BLaER1 treated with 17β-estradiol and CSF1 and Interleukin-3, amounts not matched to agents 10 nM and 100 nM (cell line): ENCODE data around the gene YBX3.

Source experiments
- H3K27ac ChIP-seq, 11 experiments: shearing (Covaris generic); formaldehyde crosslinking; 2 replicates each; pipeline ENCODE4 v1.8.1; 2022
- H3K27me3 ChIP-seq, 11 experiments: shearing (Covaris generic); formaldehyde crosslinking; 2 replicates each; pipeline ENCODE4 v1.8.1; 2022
- H3K36me3 ChIP-seq, 11 experiments: shearing (Covaris generic); formaldehyde crosslinking; 2 replicates each; pipeline ENCODE4 v1.8.1; 2022
- H3K4me1 ChIP-seq, 10 experiments: shearing (Covaris generic); formaldehyde crosslinking; 2 replicates each; pipeline ENCODE4 v1.8.1; 2022
- H3K4me2 ChIP-seq, 11 experiments: shearing (Covaris generic); formaldehyde crosslinking; 2 replicates each; pipeline ENCODE4 v1.8.1; 2022
- H3K4me3 ChIP-seq, 10 experiments: shearing (Covaris generic); formaldehyde crosslinking; 2 replicates each; pipeline ENCODE4 v1.8.1; 2022
- H3K9ac ChIP-seq, 11 experiments: shearing (Covaris generic); formaldehyde crosslinking; 2 replicates each; pipeline ENCODE4 v1.8.1; 2022
- H3K9me3 ChIP-seq, 11 experiments: shearing (Covaris generic); formaldehyde crosslinking; replicated peaks in 1 of 11; 2 replicates each; pipeline ENCODE4 v1.8.1; 2022
- H4K20me1 ChIP-seq, 11 experiments: shearing (Covaris generic); formaldehyde crosslinking; 2 replicates each; pipeline ENCODE4 v1.8.1; 2022
- Cebpa-rat ChIP-seq, 11 experiments: shearing (Covaris generic); IDR thresholded peaks; 2 replicates each; pipeline ENCODE4 v1.8.1; 2022

YBX3 gene

DNA sequence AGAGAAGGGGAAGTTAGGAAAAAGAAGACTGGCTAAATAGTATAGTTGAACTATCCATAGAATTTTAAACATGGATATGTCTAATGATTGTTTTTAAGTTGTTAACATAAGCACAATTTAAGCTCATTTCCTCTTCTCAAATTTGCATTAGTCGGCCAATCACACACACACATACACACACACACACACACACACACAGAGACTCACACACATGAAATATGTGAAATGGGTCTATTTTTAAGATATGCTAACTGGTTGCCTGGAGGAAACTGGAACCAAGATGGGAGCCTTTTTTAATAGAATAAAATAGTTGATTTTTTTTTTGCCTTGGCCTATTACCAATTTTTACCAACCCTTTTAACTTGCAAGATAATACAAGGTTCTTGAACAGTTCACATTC, 25.3 kb downstream of the YBX3 start:
- Histone ChIP-seq H3K27me3 (no peaks in the 10 kb centered on the region), H3K4me2 (no peak overlapping the region), H3K36me3 (peaks cover 77 to 92% (median 83%) of the 10 kb centered on the region in 11 experiments), H3K27ac (no peak overlapping the region), H3K4me1 (peaks cover 0 to 8% (median 0%) of the 10 kb centered on the region in 10 experiments; a peak in 1 of 20 replicates), H3K4me3 (no peak overlapping the region), H3K9ac (no peak overlapping the region), H3K9me3 (no peaks in the 10 kb centered on the region), H4K20me1 (peaks cover 0 to 68% (median 3%) of the 10 kb centered on the region in 11 experiments; a peak in 9 of 22 replicates)
- no peak for TF ChIP-seq Cebpa-rat (IDR thresholded peaks at IDR 0.05)

DNA sequence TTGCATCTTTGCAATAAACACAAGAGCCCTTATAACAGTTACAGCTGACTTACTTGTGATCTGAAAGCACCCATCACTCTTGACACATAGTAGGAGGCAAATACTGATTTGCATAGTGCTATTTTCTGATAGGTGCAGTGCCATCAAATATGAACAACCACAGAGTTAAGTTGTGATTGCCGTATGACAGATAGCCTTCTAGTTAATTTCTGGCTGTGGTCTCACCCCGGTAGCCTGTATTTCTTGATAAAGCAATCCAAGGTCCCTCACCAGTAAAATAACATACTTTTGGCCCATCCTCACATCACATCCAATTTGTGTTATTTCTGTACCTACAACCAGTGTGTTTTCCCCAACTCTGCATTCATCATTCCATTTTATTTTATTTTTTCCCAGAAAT, 26.0 kb downstream of the YBX3 start:
- Histone ChIP-seq H3K36me3 (peaks cover 70 to 85% (median 76%) of the 10 kb centered on the region in 11 experiments), H4K20me1 (peaks cover 0 to 61% (median 3%) of the 10 kb centered on the region in 11 experiments; a peak in 9 of 22 replicates), H3K4me2 (no peak overlapping the region), H3K27ac (no peak overlapping the region), H3K27me3 (no peaks in the 10 kb centered on the region), H3K4me1 (peaks cover 0 to 8% (median 0%) of the 10 kb centered on the region in 10 experiments; a peak in 1 of 20 replicates), H3K9ac (no peak overlapping the region), H3K4me3 (no peak overlapping the region), H3K9me3 (no peaks in the 10 kb centered on the region)
- no peak for TF ChIP-seq Cebpa-rat (IDR thresholded peaks at IDR 0.05)

DNA sequence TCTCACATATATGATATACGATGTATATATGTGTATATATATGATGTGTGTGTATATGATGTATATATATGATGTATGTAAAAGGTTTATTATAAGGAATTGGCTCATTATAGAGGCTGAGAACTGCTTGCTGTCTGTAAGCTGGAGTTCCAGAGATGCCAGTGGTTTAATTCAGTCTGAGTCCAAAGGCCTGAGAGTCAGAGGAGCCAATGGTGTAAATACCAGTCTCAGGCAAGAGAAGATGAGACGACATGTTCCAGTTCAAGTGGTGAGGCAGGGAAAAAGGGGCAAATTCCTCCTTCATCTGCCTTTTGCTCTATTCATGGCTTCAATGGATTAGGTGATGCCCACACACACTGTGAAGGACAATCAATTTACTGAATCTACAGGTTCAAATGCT, 32.2 kb downstream of the YBX3 start:
- Histone ChIP-seq H3K9me3 (peaks cover 10 to 30% (median 23%) of the 10 kb centered on the region in 11 experiments), H3K4me1 (no peaks in the 10 kb centered on the region), H3K4me3 (no peak overlapping the region), H4K20me1 (peaks cover 0 to 6% (median 0%) of the 10 kb centered on the region in 11 experiments; a peak in 1 of 22 replicates), H3K36me3 (peaks cover 12 to 22% (median 14%) of the 10 kb centered on the region in 11 experiments; a peak in 19 of 22 replicates), H3K9ac (no peak overlapping the region), H3K27me3 (no peaks in the 10 kb centered on the region), H3K27ac (no peak overlapping the region), H3K4me2 (no peak overlapping the region)
- TF ChIP-seq Cebpa-rat (IDR thresholded peaks at IDR 0.05), result no peak

DNA sequence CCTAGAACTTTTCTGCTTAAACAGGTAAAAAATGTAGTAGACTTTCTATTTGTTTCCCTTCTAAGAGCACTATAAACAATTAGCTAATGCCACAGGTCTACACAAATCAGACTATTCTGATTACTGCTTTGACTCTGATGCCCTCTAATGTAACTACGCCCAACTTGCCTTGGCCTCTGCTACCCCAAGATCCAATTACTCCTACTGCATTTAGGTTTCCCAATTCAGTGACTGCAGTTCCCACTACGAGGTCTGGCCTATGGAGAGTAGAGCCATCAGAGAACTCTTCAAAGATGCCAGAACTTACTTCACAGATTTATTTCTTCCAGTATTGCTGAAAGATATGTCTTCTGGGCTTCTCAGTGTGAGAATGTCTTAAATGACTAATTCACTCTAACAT, 34.0 kb downstream of the YBX3 start:
- Histone ChIP-seq H3K4me2 (no peak overlapping the region), H3K4me1 (no peaks in the 10 kb centered on the region), H3K36me3 (peaks cover 0 to 5% (median 0%) of the 10 kb centered on the region in 11 experiments; a peak in 2 of 22 replicates), H3K4me3 (no peak overlapping the region), H3K9me3 (peaks cover 10 to 30% (median 23%) of the 10 kb centered on the region in 11 experiments), H3K27ac (no peak overlapping the region), H3K27me3 (no peaks in the 10 kb centered on the region), H3K9ac (no peak overlapping the region), H4K20me1 (no peaks in the 10 kb centered on the region)
- TF ChIP-seq Cebpa-rat (IDR thresholded peaks at IDR 0.05), result no peak

DNA sequence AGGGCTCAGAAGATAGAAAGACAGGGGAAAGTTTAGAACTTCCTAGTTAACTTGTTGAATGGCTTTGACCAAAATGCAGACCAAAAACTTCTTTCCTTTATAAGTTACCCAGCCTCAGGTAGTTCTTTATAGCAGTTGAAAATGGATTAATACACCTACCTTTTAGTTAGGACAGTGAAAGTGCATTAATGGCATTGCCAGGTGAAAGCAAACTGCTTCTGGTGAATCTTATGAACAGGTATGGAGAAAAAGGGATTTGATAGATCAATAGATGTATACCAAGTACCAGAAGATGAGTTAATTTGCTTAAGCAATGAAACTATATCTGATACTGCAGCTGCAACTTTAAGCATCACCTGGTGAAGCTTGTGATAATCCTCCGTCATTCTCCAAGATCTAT, 35.1 kb downstream of the YBX3 start:
- H3K4me1 ChIP-seq, result no peaks in the 10 kb centered on the region
- no peak for TF ChIP-seq Cebpa-rat (IDR thresholded peaks at IDR 0.05)
- no peaks in the 10 kb centered on the region for H3K27me3 ChIP-seq
- H3K4me2 ChIP-seq, result no peak overlapping the region
- no peak overlapping the region for H3K9ac ChIP-seq
- H3K36me3 ChIP-seq, result no peaks in the 10 kb centered on the region
- no peak overlapping the region for H3K27ac ChIP-seq
- H3K9me3 ChIP-seq, result peaks cover 10 to 30% (median 23%) of the 10 kb centered on the region in 11 experiments
- H4K20me1 ChIP-seq, result no peaks in the 10 kb centered on the region
- no peak overlapping the region for H3K4me3 ChIP-seq

DNA sequence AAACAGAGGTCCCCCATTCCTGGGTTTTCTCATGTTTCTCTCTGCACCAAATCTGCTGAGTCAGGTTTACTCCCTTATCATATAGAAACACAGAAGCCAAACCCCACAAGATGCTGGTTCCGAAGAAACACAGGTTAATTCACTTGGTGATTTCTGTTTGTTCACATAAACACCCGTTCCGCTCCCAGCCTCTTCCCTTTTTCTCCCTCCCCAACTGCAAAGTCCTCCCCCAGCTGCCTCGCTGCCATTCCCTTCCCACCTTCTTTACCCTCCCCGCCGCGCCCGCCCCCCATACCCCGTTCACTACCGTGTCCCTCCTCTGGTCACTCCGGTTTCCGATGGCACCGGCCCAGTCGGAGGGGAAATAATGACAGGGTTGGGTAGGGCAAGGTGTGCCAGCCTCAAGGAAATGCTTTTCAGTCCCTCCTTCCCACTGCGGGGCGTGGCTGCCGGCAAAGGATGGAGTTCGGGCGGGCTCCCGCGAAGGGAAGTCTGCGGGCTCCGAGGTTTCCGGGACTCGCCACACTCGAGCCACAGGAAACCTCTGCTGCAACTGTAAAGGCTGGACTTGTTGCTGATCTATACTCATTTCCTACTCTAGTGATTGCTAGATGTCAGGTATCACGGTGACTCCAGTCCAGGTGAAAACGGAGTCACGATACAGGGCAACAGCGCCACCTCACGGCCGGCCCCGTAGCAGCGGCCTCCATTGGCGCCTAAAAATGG, 49.3 kb downstream of the YBX3 start, which contains the start of gene STYK1:
Gene STYK1 (minus strand): TSS at position 394 of the 726 bp plus-strand sequence. CDS start 39,434 bp downstream, outside the sequence.
- H3K27ac ChIP-seq, result peak within 1 kb of the TSS in 8 of 11 experiments; percentile 18 to 70 (median 66); a peak in 15 of 22 replicates
- no peaks in the 10 kb centered on the region for H4K20me1 ChIP-seq
- H3K4me3 ChIP-seq, result peak within 1 kb of the TSS; percentile 38 to 68 (median 52); a peak in 19 of 20 replicates
- peaks cover 0 to 8% (median 4%) of the 10 kb centered on the region in 11 experiments; a peak in 3 of 22 replicates for H3K9me3 ChIP-seq
- no peaks in the 10 kb centered on the region for H3K36me3 ChIP-seq
- peak within 1 kb of the TSS; percentile 82 to 99 (median 94) for H3K4me2 ChIP-seq
- TF ChIP-seq Cebpa-rat (IDR thresholded peaks at IDR 0.05), result no peak
- H3K4me1 ChIP-seq, result peaks cover 12 to 31% (median 24%) of the 10 kb centered on the region in 10 experiments
- peaks cover 0 to 16% (median 0%) of the 10 kb centered on the region in 11 experiments; a peak in 4 of 22 replicates for H3K27me3 ChIP-seq
- H3K9ac ChIP-seq, result peak within 1 kb of the TSS in 9 of 11 experiments; percentile 11 to 55 (median 44); a peak in 12 of 22 replicates

DNA sequence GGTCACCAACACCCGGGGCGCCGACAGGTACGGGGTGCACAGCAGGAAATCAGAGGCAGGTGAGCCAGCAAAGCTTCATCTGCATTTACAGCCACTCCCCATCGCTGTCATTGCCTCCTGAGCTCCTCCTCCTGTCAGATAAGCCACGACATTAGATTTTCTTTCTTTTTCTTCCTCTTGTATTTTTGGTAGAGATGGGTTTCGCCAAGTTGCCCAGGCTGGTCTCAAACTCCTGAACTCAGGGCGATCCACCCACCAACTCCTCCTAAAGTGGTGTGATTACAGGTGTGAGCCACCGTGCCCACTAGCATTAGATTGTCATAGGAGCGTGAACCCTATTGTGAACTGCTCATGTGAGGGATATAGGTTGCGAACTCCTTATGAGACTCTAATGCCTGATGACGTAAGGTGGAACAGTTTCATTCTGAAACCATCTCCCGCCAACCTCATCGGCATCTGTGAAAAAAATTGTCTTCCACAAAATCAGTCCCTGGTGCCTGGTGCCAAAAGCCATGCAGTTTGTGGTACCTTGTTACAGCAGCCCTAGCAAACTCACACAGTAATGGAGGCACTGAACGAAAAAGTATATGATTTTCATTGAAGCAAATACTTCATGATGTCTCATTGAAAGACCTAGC, 50.8 kb downstream of the YBX3 start:
- H3K4me3 ChIP-seq, result no peak overlapping the region
- H3K4me2 ChIP-seq, result peak overlapping the region in 4 of 11 experiments; percentile 2 to 95 (median 76); a peak in 6 of 22 replicates
- H3K9me3 ChIP-seq, result peaks cover 0 to 4% (median 0%) of the 10 kb centered on the region in 11 experiments; a peak in 2 of 22 replicates
- peaks cover 12 to 31% (median 26%) of the 10 kb centered on the region in 10 experiments for H3K4me1 ChIP-seq
- no peak overlapping the region for H3K27ac ChIP-seq
- H4K20me1 ChIP-seq, result no peaks in the 10 kb centered on the region
- peaks cover 0 to 16% (median 0%) of the 10 kb centered on the region in 11 experiments; a peak in 4 of 22 replicates for H3K27me3 ChIP-seq
- no peak for TF ChIP-seq Cebpa-rat (IDR thresholded peaks at IDR 0.05)
- no peak overlapping the region for H3K9ac ChIP-seq
- H3K36me3 ChIP-seq, result no peaks in the 10 kb centered on the region

DNA sequence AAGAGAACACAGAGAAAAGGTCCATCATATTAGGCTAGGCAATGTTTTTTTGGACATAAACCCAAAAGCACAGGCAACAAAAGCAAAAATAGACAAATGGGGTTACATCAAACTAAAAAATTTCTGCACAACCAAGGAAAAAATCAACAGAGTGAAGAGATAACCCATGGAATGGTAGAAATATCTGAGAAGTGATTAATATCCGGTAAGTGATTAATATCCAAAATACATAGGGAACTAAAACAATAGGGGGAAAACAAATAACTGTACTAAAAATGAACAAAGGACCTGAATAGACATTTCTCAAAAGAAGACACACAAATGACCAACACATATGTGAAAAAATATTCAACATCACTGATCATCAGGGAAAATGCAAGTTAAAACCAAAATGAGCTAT, 53.6 kb downstream of the YBX3 start:
- no peaks in the 10 kb centered on the region for H3K36me3 ChIP-seq
- H3K27me3 ChIP-seq, result peaks cover 0 to 8% (median 0%) of the 10 kb centered on the region in 11 experiments; a peak in 4 of 22 replicates
- H3K4me3 ChIP-seq, result no peak overlapping the region
- H3K4me2 ChIP-seq, result no peak overlapping the region
- H4K20me1 ChIP-seq, result no peaks in the 10 kb centered on the region
- peaks cover 4 to 22% (median 16%) of the 10 kb centered on the region in 10 experiments for H3K4me1 ChIP-seq
- 0 out of 22 replicates have a peak, but pooled peaks cover 0 to 4% (median 0%) of the 10 kb centered on the region in 11 experiments for H3K9me3 ChIP-seq
- H3K9ac ChIP-seq, result no peak overlapping the region
- TF ChIP-seq Cebpa-rat (IDR thresholded peaks at IDR 0.05), result no peak
- no peak overlapping the region for H3K27ac ChIP-seq

DNA sequence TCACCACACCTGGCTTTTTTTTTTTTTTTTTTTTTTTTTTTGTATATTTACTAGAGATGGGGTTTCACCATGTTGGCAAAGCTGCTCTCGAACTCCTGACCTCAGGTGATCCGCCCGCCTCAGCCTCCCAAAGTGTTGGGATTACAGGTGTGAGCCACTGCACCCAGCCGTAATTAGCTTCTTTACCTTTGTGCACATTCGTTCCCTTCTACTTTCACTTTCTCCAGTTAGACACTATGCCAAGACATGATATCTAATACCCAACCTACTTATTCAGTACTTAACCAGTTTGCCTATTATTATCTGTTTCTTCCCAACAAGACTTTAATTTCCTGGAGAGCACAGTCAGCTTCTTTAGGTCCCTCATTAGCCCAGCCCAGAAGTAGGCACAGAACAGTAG, 54.6 kb downstream of the YBX3 start:
- Histone ChIP-seq H3K36me3 (no peaks in the 10 kb centered on the region), H3K9ac (no peak overlapping the region), H3K4me3 (peak overlapping the region in 2 of 10 experiments; percentile 8 to 13; a peak in 2 of 20 replicates), H3K27ac (no peak overlapping the region), H3K4me1 (peaks cover 0 to 12% (median 6%) of the 10 kb centered on the region in 10 experiments; a peak in 15 of 20 replicates), H4K20me1 (no peaks in the 10 kb centered on the region), H3K9me3 (0 out of 22 replicates have a peak, but pooled peaks cover 0 to 4% (median 0%) of the 10 kb centered on the region in 11 experiments), H3K27me3 (peaks cover 0 to 8% (median 0%) of the 10 kb centered on the region in 11 experiments; a peak in 4 of 22 replicates), H3K4me2 (peak overlapping the region in 5 of 11 experiments; percentile 7 to 55 (median 33); a peak in 8 of 22 replicates)
- TF ChIP-seq Cebpa-rat (IDR thresholded peaks at IDR 0.05), result no peak
